ENCODE data around the gene AFDN.

GRCh38 chr6:167954151-167954550 is 127.4 kb downstream of the AFDN start:
- TF ChIP-seq CTCF (IDR thresholded peaks at IDR 0.05) = no peak
- no peak for TF ChIP-seq EZH2 (IDR thresholded peaks at IDR 0.05)

Data from neural progenitor cell (in vitro differentiated cells).